NCI-H2196 (cell line): ENCODE results near the gene TMEM45A.
"Not testable (repeated sequence)": the region's sequence is repeated elsewhere in the genome, so short reads cannot be mapped to it uniquely, and the experiment has no call there.

Experiments used
- DNase-seq: peaks from one replicate; lab custom pipeline; 2025; ENCODE audit not compliant: unreplicated experiment; lab: John Stamatoyannopoulos, UW

Gene TMEM45A

GRCh38 chr3:100570811-100571210 is 78.4 kb downstream of the TMEM45A start:
- DNase-seq, result no peak

GRCh38 chr3:100574536-100574935 is 82.1 kb downstream of the TMEM45A start:
- DNase-seq, result no peak

GRCh38 chr3:100575704-100576103 is 83.3 kb downstream of the TMEM45A start:
- no peak for DNase-seq

GRCh38 chr3:100577382-100578008 is 85.1 kb downstream of the TMEM45A start:
- DNase-seq, result no peak

GRCh38 chr3:100578646-100579045 is 86.2 kb downstream of the TMEM45A start:
- DNase-seq, result no peak

- no peak for DNase-seq
Observed at GRCh38 chr3:100580147-100580546, 87.7 kb downstream of the TMEM45A start.

GRCh38 chr3:100581650-100582049 is 89.2 kb downstream of the TMEM45A start:
- no peak for DNase-seq

GRCh38 chr3:100582157-100582556 is 89.7 kb downstream of the TMEM45A start:
- not testable (repeated sequence) for DNase-seq

- DNase-seq, result no peak
Observed at GRCh38 chr3:100584101-100584660, 91.8 kb downstream of the TMEM45A start.

- DNase-seq, result no peak
Observed at GRCh38 chr3:100586832-100587231, 94.4 kb downstream of the TMEM45A start.

GRCh38 chr3:100588251-100588650 is 95.8 kb downstream of the TMEM45A start:
- no peak for DNase-seq

- peak; percentile 83 for DNase-seq
Observed at GRCh38 chr3:100590114-100590839, 97.9 kb downstream of the TMEM45A start.

GRCh38 chr3:100590840-100591147 is 98.4 kb downstream of the TMEM45A start:
- no peak for DNase-seq

GRCh38 chr3:100591411-100591810 is 99.0 kb downstream of the TMEM45A start:
- no peak for DNase-seq

GRCh38 chr3:100600181-100601042 is 108.0 kb downstream of the TMEM45A start:
- DNase-seq, result no peak

- DNase-seq, result no peak
Observed at GRCh38 chr3:100602506-100603444, 110.4 kb downstream of the TMEM45A start.

GRCh38 chr3:100603469-100603868 is 111.0 kb downstream of the TMEM45A start:
- DNase-seq, result peak; percentile 10

GRCh38 chr3:100605358-100605757 is 112.9 kb downstream of the TMEM45A start:
- DNase-seq, result no peak

GRCh38 chr3:100606894-100607512 is 114.6 kb downstream of the TMEM45A start:
- no peak for DNase-seq

GRCh38 chr3:100609305-100609704 is 116.9 kb downstream of the TMEM45A start, which contains the start of gene ADGRG7:
Gene ADGRG7, plus strand, starts transcription at chr3:100609601. Its CDS starts 256 bp downstream, at chr3:100609857.
- no peak for DNase-seq
